Activated CD4-positive, alpha-beta T cell treated with anti-CD3 and anti-CD28 coated beads, Interleukin-2, amount 50 U/mL, for 4 hours (primary cell): ENCODE measurements around the gene FCMR.

ENCODE experiments used
- DNase-seq, 2 experiments: peaks; one replicate each; pipeline ENCODE4 v3.0.0-alpha.2; 2020

The FCMR gene

GRCh38 chr1:206923009-206923960 lies 1.5 kb upstream of the FCMR start:
- peak; percentile 58 to 60 for DNase-seq

DNA sequence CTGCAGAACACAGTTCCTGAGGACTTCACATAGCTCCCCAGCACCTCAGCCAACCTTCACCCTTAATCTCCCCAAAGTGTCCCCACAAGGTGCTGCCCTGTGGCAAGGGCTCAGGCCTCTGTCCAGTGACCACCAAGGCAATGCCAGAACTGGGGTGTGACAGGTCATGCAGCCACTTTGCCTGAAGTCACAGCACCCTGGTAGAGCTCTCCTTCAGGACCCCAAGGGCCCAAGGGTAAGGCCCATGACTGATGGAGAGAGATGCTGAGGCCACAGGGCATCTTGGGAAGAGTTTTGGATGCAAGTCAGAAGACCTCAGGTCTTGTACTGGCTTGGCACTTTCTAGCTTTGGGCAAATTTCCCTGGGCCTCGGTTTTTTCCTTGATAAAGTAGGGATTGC lies 783 bp upstream of the FCMR start:
- DNase-seq = no peak

GRCh38 chr1:206918076-206918475 lies 3.7 kb downstream of the FCMR start:
- DNase-seq = no peak

DNA sequence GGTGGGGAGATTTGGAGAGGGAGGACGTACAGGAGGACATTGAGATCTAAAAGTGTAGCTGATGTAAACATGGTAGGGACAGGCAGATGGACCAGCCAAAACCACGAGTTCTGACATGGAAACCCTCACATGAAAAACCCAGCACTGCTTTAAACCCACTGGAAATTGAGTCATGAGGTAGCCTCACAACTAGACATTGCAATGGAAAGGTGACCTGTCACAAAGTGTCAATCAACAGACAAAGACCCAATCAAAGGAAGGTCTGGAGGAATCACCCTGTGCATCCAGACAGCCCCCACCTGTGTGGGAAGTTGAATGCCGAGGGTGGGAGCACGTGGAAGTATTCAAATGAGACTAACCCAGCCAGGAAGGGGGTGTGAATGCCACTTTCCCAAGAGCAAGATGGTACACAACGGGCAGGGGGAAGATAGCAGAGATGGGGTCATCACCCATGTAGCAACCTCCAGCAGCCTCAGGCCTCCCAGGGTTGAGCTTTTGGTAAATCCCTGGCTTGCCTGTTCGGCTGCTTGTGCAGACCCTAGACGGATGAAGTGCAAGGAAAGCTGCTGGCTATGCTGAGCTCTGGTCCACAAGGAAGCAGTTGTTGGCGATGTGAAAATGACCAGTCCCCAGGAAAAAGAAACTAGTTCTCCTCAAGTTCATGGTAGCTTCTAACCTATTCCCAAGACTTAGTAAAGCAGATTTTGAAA lies 5.6 kb downstream of the FCMR start:
- DNase-seq = no peak

GRCh38 chr1:206915030-206915735 lies 6.6 kb downstream of the FCMR start:
- DNase-seq = no peak

DNA sequence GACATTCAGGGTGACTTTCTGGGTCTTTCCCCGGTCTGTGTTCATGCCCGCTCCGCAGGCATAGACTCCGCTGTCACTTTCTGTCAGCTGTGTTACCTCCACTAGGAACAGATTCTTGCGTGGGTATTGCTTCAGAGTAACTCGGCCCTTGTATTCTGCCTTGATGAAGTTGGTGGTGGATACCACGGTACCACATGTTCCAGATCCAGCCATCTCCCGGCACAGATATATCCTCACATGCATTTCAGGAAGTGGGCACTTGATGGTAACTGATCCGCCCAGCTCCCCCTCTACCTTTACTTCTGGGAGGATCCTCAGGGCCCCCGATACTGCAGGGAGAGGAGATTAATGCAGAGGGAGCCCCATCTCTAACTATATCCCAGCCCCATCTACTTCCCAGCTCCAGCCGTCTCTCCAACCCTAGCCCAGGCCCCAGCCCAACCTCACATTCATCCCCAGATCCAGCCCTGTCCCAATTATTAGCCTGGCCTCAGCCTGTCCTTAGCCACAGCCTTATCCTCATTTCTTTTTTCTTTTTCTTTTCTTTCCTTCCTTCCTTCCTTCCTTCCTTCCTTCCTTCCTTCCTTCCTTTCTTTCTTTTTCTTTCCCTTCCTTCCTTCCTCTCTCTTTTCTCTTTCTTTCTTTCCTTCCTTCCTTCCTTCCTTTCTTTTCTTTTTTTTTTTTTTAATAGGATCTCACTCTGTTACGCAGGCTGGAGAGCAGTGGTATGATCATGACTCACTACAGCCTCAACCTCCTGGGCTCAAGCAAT lies 7.8 kb downstream of the FCMR start:
- DNase-seq = no peak

DNA sequence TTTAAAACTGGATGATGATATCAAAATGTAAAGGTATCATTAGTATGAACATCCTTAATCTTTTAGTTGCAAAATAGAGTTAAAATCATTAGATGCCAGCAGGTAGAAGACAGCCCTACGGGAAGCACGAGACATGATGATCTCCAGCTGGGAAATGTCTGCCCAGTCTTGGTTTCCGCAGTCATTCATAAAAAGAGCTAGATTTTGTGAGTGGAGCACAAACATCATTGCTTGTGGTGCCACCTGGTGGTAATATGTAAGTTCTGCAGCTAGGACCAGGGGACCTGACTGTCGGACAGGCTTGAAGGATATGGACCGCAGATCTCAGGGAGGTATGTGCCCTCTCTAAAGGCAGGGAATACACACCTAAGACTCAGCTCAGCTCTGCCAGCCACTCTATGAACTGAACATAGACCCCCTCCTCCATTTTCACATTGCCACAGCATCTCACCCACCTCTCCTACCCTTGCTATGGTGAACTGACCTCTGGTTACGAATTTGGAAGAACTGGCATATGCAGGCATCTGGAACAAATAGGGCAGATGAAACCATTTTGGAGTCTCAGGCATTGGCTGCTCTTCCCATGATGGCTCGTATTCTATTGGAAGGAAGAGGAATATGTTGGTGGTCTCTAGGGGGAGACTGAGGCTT lies 9.2 kb downstream of the FCMR start:
- DNase-seq = peak; percentile 49 to 50

DNA sequence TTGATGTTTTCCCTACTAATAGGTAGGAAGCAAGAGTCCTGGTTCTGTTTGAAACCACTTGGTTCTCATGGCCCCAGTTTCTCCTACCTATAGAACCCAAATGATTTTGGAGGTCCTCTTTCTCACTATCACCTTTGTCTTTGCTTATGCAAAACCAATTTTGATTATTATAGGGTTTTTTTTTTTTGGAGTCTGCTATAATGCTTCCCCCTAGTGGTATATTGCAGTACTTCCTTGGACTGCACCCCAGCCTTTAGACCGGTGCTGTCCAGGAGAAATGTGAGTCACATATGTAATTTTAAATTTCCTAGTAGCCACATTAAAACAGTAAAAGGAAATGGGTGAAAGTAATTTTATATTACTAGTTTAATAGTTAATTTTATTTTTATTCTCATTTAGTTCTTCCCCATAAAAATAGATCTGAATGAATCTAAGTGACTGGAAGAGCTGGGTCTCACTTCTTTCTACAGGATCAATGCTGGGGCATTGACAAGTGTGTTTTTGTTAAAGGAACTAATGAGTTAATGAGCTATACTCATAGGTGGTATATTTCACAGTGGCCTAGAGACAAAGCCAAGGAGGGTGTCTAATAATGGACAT lies 10.6 kb downstream of the FCMR start:
- DNase-seq = no peak

DNA sequence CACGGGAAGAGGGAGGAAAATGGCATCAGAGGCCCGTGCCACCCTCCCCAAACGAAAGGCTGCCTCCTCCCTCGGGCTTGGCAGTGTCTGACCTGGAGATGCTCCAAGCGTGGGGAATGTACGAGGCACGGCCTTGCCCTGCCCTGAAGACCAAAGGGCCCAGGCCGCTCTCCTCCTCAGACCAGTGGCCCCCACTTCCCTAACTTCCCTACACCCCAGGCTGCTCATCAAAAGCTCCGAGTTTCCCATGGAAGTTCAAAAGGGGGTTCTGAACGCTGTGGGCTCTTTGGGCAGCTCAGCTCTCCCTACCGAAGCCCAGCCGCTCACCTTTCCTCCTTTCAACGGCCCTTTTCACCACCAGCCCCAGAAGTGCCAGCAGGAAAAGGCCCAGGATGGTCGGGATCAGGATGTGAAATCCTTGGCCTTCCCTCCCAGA lies 11.8 kb downstream of the FCMR start:
- no peak for DNase-seq

DNA sequence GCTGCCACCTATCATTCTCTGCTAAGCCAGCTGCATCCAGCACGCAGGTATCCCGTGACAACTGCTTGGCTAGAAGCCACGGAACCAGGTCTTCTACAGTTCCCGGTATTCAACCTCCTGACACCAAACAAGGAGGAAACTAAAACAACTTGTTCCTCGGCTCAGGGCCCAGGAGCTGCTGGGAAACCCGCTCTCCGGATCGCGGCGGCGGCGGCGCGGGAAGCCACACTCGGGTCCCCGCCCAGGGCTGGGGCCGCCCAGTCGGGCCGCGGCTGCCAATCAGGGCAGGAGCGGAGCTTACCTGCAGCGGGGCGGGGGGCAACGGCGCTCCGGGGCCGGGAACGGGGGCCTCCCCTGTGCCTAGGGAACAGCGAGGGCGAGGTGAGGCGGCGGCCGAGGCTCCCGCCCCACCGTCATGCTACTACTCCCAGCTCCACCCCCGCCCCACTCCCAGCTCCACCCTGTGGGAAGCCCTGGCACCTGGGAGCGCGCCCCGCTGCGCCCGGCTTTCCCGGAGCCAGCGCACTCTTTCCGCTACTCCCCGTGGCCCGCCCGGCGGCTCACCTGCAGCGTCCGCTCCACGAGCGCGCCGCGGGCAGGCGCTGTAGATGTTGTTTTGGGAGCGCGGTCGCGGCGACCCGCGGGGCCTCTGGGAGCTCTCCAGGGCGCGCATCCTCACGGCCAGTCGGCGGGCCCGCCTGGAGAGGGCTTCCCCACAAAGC lies 12.4 kb downstream of the FCMR start:
- peak; percentile 41 to 43 for DNase-seq

DNA sequence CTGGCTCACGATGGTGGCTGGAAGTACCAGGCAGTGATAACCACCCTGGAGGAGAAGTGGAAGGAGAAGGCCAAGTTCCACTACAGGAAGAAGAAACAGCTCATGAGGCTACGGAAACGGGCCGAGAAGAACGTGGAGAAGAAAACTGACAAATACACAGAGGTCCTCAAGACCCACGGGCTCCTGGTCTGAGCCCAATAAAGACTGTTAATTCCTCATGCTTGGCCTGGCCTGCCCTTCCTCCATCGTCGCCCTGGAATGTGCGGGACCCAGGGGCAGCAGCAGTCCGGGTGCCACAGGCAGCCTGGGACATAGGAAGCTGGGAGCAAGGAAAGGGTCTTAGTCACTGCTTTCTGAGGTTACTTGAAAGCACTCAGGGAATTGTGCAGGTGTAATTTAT lies 13.7 kb downstream of the FCMR start:
- no peak for DNase-seq

DNA sequence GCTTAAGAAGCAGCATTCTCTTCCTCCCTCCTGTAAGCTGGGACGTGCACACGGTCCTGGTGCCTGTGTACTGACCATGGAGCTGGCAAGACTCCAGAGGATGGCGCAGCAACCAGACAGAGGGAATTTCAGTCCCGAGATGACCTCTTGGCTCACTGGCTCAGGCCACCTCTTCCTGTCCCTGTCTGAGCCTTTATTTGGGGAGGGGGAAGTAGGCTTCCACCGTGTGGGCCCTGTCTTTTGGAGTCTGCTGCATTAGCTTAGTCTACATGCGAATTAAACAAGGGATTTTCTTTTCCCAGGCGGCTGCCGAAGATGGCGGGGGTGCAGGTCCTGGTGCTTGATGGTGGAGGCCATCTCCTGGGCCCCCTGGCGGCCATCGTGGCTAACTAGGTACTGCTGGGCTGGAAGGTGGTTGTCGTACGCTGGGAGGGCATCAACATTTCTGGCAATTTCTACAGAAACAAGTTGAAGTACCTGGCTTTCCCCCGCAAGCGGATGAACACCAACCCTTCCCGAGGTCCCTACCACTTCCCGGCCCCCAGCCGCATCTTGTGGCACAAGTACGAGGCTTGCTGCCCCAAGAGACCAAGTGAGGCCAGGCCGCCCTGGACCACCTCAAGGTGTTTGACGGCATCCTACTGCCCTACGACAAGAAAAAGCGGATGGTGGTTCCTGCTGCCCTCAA lies 14.3 kb downstream of the FCMR start:
- DNase-seq = no peak

GRCh38 chr1:206905295-206906164 lies 16.2 kb downstream of the FCMR start:
- peak; percentile 42 to 56 for DNase-seq

- DNase-seq = no peak
Observed at GRCh38 chr1:206904423-206905142, 17.2 kb downstream of the FCMR start.

GRCh38 chr1:206903687-206904086 lies 18.1 kb downstream of the FCMR start:
- no peak for DNase-seq

DNA sequence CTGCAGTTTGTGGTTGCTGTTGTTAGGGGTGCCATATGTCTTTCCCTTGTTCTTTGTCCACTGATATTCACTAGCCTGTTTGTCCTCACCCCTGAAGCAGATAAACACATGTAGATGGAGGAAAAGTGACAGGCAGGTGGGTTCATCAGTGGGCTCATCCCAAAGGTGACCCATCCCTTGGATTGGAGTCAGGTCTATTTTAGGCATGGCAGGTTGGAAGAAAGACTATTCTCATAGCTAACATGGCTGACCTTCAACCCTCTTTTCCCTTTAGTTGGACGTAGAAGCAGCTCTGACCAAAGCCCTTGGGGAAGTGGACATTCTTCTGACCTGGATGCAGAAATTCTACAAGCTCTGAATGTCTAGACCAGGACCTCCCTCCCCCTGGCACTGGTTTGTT lies 19.0 kb downstream of the FCMR start:
- no peak for DNase-seq

- DNase-seq = no peak
Observed at GRCh38 chr1:206901944-206902343, 19.8 kb downstream of the FCMR start.

GRCh38 chr1:206900149-206900548 lies 21.6 kb downstream of the FCMR start:
- DNase-seq = no peak

GRCh38 chr1:206899717-206900116 lies 22.0 kb downstream of the FCMR start:
- no peak for DNase-seq
